GM18505 (cell line): ENCODE results near the gene JSRP1.

Experiments
- ATAC-seq: cut with Tn5 transposase; IDR thresholded peaks from one replicate; pipeline ENCODE4 v1.9.1; 2021; ENCODE audit not compliant: unreplicated experiment
- POLR2A ChIP-seq: IDR thresholded peaks from 4 replicates; pipeline ENCODE4 v1.6.1; 2011; ENCODE audit warnings: borderline replicate concordance; ENCODE audit not compliant: insufficient read depth, insufficient read length; ENCODE audit errors: extremely low read depth

Gene JSRP1

GRCh38 chr19:2261438-2262172 lies 5.4 kb upstream of the JSRP1 start:
- TF ChIP-seq POLR2A, result no peak
- no peak for ATAC-seq

GRCh38 chr19:2260341-2260805 lies 4.2 kb upstream of the JSRP1 start:
- no peak for TF ChIP-seq POLR2A
- no peak for ATAC-seq

DNA sequence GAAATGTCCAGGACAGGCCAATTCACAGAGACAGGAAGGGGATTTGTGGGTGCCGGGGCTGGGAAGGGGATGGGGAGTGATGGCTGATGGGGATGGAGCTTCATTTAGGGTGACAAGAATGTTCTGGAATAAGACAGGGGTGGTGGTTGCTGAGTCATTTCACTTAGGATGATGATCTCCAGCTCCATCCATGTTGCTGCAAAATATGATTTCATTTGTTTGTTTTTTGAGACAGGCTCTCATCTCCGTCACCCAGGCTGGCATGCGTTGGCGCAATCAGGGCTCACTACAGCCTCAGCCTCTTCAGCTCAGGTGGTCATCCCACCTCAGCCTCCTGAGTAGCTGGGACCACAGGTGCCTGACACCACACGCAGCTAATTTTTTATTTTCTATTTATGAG lies 3.1 kb upstream of the JSRP1 start:
- ATAC-seq, result no peak
- no peak for TF ChIP-seq POLR2A

DNA sequence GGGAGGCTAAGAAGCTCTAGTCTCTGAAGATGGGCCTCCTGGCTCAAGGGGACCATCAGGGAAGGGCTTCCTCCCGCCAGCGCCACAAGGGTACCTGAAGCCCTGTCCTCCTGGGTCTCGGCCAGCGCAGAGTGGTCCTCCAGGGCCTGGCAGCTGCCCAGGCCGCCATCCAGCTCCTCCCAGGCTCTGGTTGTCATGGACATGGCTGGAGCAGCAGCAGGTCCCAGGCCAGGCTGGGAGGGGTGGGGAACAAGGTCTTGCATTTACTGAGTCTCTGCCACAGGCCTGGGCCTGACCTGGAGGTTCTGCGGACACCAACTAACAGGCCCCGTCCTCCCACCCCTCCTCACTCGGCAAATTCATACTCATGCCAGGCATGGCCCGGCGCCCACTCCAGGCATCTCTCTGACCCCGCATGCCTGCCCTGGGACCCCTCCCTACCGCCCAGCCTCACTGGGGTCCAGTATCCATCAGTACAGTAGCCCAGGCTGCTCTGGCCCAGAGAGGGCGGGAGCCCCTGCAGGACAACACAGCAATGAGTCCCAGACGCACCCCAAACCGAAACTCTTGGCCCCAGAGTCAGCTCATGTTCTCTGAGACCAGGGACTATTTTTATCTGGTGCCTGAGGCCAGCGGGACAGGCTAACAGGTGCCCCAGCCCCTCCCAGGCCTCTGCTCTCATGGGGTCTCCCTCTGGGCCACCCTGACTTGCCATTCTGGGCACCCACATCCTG lies 938 bp downstream of the JSRP1 start:
- ATAC-seq, result no peak
- TF ChIP-seq POLR2A, result no peak

DNA sequence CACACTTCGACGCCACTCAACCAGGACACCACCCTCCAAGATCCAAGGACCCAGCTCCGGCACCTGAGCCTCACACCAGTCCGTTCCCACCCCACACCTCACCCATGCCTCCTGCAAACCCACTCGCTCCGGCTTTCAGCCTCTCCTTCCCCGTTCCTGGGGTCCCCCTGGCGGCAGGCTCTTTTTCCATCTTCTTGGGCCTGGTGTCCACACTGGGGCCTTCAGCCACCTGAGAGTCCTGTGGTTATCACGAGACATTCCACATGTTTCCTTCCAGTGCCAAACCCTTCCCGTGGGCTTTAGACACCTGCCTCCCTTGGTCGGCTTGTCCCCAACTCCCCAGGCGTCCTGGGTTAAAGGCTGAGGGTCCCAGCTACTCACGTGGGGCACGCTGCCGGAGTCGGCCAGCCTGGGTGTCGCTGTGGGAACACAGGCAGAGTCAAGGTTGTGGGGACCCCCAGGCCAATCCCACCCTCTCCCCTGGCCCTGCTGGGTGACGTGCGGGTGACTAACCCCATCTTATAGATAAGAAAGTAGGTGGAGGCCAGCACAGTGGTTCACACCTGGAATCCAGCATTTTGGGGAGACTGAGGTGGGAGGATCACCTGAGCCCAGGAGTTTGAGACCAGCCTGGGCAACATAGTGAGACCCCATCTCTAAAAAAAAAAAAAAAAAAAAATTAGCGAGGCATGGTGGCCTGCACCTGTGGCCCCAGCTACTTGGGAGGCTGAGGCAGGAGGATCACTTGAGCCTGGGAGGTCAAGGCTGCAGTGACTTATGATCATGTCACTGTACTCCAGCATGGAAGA lies 1.9 kb downstream of the JSRP1 start:
- no peak for TF ChIP-seq POLR2A
- ATAC-seq, result no peak

DNA sequence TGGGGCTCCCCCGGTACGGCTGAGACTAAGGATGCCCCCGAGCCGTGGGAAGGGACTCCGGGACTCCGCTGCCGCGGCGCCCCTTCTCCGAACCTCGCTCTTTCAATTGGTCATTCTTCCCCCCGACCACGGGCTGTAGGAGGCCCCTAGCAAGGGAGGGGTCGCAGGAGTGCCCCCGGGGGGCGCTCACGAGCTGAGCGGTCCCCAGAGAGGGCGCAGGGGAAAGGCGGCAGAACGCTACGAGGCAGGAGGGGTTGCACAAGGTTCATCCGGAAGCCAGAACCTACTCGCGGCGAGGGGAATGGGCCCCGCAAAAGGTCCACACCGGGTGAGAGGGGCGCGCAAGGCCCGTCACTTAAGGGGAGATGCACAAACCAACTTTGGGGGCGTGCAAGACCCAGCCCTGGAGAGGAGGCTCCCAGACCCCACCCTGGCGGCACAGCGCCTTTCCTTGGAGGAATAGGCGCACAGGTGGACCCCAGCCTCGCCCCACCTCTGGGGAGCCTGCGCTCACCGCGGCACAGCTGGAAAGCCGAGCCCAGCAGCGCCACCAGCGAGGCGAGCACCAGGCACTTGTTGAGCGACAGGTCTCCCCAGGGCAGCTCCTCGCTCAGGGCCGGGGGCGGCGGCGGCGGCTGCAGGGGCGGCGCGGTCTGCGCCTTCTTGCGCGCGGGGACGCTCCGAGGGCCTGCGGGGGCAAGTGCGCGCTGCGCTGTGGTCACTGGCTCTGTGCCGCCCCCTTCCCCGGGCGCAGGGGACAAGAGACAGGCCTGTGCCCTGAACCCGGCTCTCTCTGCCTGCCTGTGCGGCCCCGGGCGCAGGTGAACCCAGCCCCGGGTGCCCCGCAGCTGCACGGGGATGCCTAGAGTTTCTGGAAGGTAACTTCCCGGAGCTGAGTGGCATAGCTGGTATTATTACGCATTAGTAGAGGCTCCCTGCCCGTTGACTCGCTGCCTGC lies 2.8 kb downstream of the JSRP1 start:
- no peak for ATAC-seq
- TF ChIP-seq POLR2A, result no peak

DNA sequence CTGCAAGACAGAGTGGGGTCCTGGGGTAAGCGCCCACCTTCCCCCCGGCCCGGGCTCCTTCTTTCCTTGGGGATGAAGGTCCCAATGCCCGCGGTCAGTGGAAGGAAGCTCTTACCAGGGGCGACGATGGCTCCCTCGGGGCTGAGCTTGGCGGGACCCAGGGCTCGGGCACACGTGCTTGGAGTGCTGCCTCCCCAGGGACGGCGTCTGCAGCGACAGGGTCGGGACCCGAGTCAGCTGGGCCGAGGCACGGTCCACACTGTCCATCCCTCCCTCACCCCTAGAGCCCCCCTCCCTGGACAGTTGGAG lies 3.5 kb downstream of the JSRP1 start:
- no peak for ATAC-seq

GRCh38 chr19:2252055-2252796 lies 4.0 kb downstream of the JSRP1 start:
- TF ChIP-seq POLR2A, result no peak
- no peak for ATAC-seq

More for the DNA sequence above, 3.5 kb downstream of the JSRP1 start:
- no peak for TF ChIP-seq POLR2A

DNA sequence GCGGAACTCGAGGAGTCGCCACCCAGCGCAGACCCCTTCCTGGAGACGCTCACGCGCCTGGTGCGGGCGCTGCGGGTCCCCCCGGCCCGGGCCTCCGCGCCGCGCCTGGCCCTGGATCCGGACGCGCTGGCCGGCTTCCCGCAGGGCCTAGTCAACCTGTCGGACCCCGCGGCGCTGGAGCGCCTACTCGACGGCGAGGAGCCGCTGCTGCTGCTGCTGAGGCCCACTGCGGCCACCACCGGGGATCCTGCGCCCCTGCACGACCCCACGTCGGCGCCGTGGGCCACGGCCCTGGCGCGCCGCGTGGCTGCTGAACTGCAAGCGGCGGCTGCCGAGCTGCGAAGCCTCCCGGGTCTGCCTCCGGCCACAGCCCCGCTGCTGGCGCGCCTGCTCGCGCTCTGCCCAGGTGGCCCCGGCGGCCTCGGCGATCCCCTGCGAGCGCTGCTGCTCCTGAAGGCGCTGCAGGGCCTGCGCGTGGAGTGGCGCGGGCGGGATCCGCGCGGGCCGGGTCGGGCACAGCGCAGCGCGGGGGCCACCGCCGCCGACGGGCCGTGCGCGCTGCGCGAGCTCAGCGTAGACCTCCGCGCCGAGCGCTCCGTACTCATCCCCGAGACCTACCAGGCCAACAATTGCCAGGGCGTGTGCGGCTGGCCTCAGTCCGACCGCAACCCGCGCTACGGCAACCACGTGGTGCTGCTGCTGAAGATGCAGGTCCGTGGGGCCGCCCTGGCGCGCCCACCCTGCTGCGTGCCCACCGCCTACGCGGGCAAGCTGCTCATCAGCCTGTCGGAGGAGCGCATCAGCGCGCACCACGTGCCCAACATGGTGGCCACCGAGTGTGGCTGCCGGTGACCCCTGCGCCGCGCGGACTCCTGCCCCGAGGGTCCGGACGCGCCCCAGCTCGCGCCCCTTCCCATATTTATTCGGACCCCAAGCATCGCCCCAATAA lies 4.8 kb downstream of the JSRP1 start:
- TF ChIP-seq POLR2A, result no peak
- no peak for ATAC-seq

- no peak for TF ChIP-seq POLR2A
- no peak for ATAC-seq
These were observed 5.5 kb downstream of the JSRP1 start for GRCh38 chr19:2250766-2251105.
